ENCODE measurements around the gene ZMIZ1. TPM values are rescaled to one million over a fixed set of nuclear protein-coding genes. Genes with fewer than 3 reads are reported as not detected.
A peak's percentile ranks its signal among the peaks of the same experiment; 100 is the strongest.

The ZMIZ1 gene
- polyA plus RNA-seq, 3 donors from 2014 or later, result 1.2 to 9.5 (median 1.8) TPM

DNA sequence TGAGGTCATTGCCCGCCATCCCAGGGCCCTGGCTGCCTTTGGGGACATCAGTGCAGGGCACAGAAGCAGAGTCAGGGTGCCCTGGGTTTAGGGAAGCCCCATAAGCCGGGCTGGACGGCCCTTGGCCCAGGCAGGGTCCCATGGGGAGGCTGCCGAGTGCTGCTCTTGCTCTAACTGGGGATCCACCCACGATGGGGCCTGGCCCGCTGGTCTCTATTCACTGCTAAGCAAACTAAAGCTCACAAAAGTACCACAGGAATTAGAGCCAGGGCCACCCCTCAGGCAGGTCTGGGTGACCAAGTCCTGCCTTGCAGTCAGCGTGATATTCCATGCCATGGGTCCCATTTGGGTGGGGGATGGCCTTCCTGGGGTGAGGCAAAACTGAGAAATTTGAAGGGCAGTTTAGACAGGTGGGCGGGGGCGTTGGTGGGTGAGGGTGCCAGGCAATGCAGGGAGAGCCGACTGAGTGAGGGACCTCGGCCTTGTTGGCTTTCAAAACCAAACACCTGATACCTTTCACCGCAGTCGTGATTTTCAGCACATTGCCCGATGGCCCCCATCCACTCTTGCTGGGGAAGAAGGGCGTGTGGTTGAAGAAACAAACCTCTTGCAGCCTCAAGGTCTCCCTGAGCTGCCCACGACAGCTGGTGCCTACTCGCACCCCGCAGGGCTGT is 185.7 kb downstream of the ZMIZ1 start:
- peak overlapping the region in 3 of 6 donors; percentile 24 to 71 (median 30) for H3K27ac Mint-ChIP-seq
- H3K4me1 Mint-ChIP-seq, result peaks cover 67 to 83% of the 10 kb centered on the region in 2 donors
- DNase-seq, result no peak
- peaks cover 0 to 2% (median 0%) of the 10 kb centered on the region in 3 donors for H3K27me3 Mint-ChIP-seq (ENCODE audit: low read depth in 3 of 3)
- no peaks in the 10 kb centered on the region for H3K36me3 Mint-ChIP-seq
- no peaks in the 10 kb centered on the region for H3K9me3 Mint-ChIP-seq
- H3K4me3 Mint-ChIP-seq, result no peak overlapping the region

- H3K36me3 Mint-ChIP-seq, result peaks cover 0 to 4% (median 0%) of the 10 kb centered on the region in 3 donors
- peaks cover 67 to 83% of the 10 kb centered on the region in 2 donors for H3K4me1 Mint-ChIP-seq
- H3K9me3 Mint-ChIP-seq, result no peaks in the 10 kb centered on the region
- no peak overlapping the region for H3K4me3 Mint-ChIP-seq
- DNase-seq, result no peak
- peak overlapping the region in 3 of 6 donors; percentile 22 to 31 (median 30) for H3K27ac Mint-ChIP-seq
- H3K27me3 Mint-ChIP-seq (ENCODE audit: low read depth in 3 of 3), result peaks cover 0 to 5% (median 0%) of the 10 kb centered on the region in 3 donors
Observed at GRCh38 chr10:79255007-79255507, 186.3 kb downstream of the ZMIZ1 start.

- Mint-ChIP-seq H3K27me3 (ENCODE audit: low read depth in 3 of 3) (peaks cover 0 to 5% (median 0%) of the 10 kb centered on the region in 3 donors), H3K9me3 (no peaks in the 10 kb centered on the region), H3K36me3 (peaks cover 0 to 5% (median 0%) of the 10 kb centered on the region in 3 donors), H3K27ac (no peak overlapping the region), H3K4me1 (peaks cover 61 to 79% of the 10 kb centered on the region in 2 donors), H3K4me3 (no peak overlapping the region)
- no peak for DNase-seq
Observed at GRCh38 chr10:79256264-79256806, 187.6 kb downstream of the ZMIZ1 start.

- Mint-ChIP-seq H3K9me3 (no peaks in the 10 kb centered on the region), H3K36me3 (peaks cover 0 to 5% (median 0%) of the 10 kb centered on the region in 3 donors), H3K4me1 (peaks cover 60 to 78% of the 10 kb centered on the region in 2 donors), H3K4me3 (peak overlapping the region in 4 of 5 donors; percentile 37 to 75 (median 47)), H3K27ac (peak overlapping the region in 5 of 6 donors; percentile 39 to 83 (median 62)), H3K27me3 (ENCODE audit: low read depth in 3 of 3) (peaks cover 0 to 3% (median 0%) of the 10 kb centered on the region in 3 donors)
- no peak for DNase-seq
Observed at GRCh38 chr10:79258894-79259293, 190.1 kb downstream of the ZMIZ1 start.

DNA sequence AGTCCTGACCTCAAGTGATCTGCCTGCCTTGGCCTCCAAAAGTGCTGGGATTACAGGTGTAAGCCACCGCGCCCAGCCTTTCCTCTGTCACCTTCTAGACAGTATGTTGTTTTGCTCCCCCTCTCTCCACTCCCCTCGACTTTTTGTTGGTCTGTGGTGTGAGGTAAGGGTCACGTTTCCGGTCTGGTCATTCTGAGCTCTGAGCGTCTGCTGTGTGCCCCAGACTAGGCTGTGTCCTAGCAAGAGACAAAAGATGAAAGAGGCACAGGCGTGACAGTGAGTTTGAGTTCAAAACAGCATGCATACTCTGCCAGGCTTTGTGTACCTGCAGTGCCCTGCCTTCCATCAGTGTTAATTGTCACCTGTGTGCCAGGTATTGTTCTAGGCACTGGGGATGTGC is 191.1 kb downstream of the ZMIZ1 start:
- Mint-ChIP-seq H3K9me3 (no peaks in the 10 kb centered on the region), H3K36me3 (peaks cover 0 to 5% (median 0%) of the 10 kb centered on the region in 3 donors), H3K27me3 (ENCODE audit: low read depth in 3 of 3) (peaks cover 0 to 3% (median 0%) of the 10 kb centered on the region in 3 donors), H3K4me3 (peak overlapping the region; percentile 37 to 75 (median 52)), H3K4me1 (peaks cover 65 to 78% of the 10 kb centered on the region in 2 donors), H3K27ac (peak overlapping the region; percentile 50 to 87 (median 77))
- DNase-seq, result peak; percentile 50 to 64 (median 58)

DNA sequence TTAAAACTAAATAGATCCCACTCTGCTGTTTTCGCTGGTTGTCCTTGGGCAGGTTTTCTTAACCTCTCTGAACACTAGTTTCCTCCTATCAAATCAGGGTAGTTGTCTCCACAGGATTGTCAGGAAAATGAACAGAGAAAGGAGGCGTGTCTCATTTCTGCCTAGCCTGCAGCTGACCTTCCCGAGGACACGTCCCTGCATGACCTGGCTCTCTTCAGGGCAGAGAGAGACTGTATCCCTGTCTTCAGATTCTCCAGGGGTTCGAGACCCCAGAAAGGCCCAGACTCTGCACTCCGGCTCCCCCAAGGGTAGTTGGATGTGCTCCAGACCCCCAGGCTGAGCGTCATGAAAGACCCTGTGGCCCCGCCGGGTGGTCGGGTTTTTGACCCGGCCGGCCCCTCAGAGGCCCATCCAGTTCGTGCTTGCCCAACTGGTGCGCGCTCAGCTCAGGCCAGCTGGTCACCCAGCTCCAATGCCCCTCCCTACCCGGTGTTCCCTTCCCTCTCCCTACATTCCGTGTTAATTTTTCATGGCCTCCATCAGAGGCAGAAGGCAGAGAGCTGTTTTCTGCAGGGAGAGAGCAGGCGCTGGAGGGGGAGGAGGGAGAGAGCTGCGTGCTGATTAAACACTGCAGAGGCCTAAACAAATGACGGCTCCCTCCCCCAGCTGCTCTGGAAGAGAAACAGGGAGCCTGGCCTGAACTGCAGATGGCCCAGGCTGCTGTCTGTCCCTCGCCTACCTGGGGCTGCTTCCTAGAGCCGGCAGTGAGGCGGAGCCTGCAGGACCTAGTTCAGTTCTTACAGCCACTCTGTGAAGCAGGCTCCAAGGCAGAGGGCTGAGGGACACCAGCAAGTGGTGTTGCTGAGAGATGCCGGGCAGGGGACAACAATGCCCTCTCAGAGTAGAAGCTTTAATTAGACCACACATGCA is 192.3 kb downstream of the ZMIZ1 start:
- Mint-ChIP-seq H3K4me3 (no peak overlapping the region), H3K9me3 (no peaks in the 10 kb centered on the region), H3K27me3 (ENCODE audit: low read depth in 3 of 3) (peaks cover 0 to 3% (median 0%) of the 10 kb centered on the region in 3 donors), H3K36me3 (peaks cover 0 to 5% (median 0%) of the 10 kb centered on the region in 3 donors), H3K4me1 (peaks cover 68 to 80% of the 10 kb centered on the region in 2 donors), H3K27ac (peak overlapping the region in 5 of 6 donors; percentile 6 to 65 (median 40))
- no peak for DNase-seq

- Mint-ChIP-seq H3K4me1 (peaks cover 79 to 90% of the 10 kb centered on the region in 2 donors), H3K4me3 (no peak overlapping the region), H3K36me3 (peaks cover 0 to 5% (median 0%) of the 10 kb centered on the region in 3 donors), H3K27me3 (ENCODE audit: low read depth in 3 of 3) (peaks cover 0 to 3% (median 3%) of the 10 kb centered on the region in 3 donors), H3K9me3 (no peaks in the 10 kb centered on the region), H3K27ac (peak overlapping the region; percentile 26 to 85 (median 52))
- DNase-seq, result no peak
Observed at GRCh38 chr10:79262131-79262530, 193.4 kb downstream of the ZMIZ1 start.

DNA sequence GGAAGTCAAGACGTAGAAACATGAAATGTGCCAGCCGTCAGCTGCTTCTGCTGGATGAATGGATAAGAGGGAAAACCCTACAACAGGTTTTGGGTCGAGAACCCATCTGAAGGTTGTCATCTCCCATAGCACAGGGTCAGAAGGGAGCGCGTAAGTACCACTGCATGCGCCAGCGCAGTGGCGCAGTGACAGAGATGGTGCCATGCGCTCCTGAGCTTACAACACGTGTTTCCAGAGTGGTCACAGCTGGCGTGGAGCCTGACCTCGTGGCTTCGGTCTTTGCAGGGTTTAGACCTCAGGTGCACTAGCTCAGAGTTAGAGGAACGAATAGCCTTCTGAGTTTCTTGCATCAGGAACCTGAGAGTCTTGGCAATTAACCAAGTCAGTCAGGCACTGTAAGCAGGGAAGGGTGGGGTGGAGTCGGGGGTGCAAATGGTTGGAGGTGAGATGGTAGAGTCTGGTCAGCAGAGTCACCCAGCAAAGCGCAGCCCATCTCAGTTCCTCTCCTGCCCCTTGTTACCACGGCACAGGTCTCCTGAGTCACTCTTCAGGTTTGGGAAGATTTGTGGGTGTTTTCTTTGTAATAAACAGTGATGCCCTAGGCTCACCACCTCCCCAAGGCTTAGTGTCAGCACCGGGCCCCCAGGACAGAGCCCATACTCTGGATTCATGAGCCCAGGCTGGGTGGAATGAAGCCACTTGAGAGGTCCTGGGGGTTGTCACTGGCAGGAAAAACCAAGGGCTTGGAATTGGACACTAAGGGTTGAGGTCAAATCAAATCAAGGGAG is 194.4 kb downstream of the ZMIZ1 start:
- H3K27me3 Mint-ChIP-seq (ENCODE audit: low read depth in 3 of 3), result peaks cover 0 to 4% (median 3%) of the 10 kb centered on the region in 3 donors
- H3K4me1 Mint-ChIP-seq, result peaks cover 81 to 92% of the 10 kb centered on the region in 2 donors

DNA sequence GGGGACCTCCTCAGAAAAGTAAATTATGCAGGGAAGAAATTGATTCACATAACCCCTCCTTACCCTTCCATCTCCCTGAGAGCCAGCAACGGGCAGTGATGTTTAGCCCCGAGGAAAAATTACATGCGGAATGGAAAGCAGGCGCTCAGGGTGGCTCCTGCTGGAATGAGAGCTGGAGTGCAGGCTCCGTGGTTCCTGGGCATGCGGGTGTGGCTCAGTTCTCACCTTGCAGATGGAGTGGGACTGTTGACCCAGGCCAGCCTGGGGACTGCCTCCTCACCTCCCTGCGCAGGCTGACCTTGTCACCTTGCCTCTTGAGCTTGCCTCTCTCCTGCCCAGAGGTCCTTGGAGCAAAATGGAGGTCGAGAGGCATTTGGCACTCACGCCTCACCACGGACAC is 195.2 kb downstream of the ZMIZ1 start:
- no peak for DNase-seq
- peaks cover 0 to 8% (median 0%) of the 10 kb centered on the region in 3 donors for H3K36me3 Mint-ChIP-seq
- no peaks in the 10 kb centered on the region for H3K9me3 Mint-ChIP-seq
- H3K4me3 Mint-ChIP-seq, result no peak overlapping the region
- peak overlapping the region in 5 of 6 donors; percentile 31 to 94 (median 64) for H3K27ac Mint-ChIP-seq
- peaks cover 82 to 92% of the 10 kb centered on the region in 2 donors for H3K4me1 Mint-ChIP-seq
- H3K27me3 Mint-ChIP-seq (ENCODE audit: low read depth in 3 of 3), result peaks cover 0 to 4% (median 3%) of the 10 kb centered on the region in 3 donors

More for the DNA sequence above, 194.4 kb downstream of the ZMIZ1 start:
- Mint-ChIP-seq H3K27ac (peak overlapping the region; percentile 45 to 85 (median 68)), H3K36me3 (peaks cover 0 to 5% (median 0%) of the 10 kb centered on the region in 3 donors), H3K4me3 (no peak overlapping the region), H3K9me3 (no peaks in the 10 kb centered on the region)
- no peak for DNase-seq

DNA sequence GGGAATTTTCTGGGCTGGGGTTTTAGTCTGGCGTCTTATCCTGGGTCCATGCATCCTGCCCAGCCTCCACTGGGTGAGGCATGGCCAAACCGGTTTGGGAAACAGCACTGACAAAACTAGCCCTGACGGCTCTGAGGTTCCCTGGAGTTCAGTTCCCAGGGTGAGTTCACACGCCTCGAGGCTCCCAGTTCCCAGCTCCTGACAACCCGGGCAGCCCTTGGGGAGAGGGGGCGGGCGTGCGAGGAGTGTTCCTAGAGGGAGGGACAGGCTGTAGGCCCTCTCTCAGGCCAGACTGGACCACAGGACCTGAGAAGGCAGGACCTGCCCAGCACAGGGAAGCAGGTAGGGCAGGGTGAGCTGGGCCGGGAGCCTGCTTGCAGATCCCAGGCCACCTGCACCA is 196.2 kb downstream of the ZMIZ1 start:
- Mint-ChIP-seq H3K36me3 (peaks cover 0 to 6% (median 0%) of the 10 kb centered on the region in 3 donors), H3K9me3 (no peaks in the 10 kb centered on the region), H3K27ac (peak overlapping the region; percentile 50 to 94 (median 75)), H3K4me1 (peaks cover 82 to 92% of the 10 kb centered on the region in 2 donors), H3K27me3 (ENCODE audit: low read depth in 3 of 3) (peaks cover 0 to 4% (median 0%) of the 10 kb centered on the region in 3 donors), H3K4me3 (no peak overlapping the region)
- no peak for DNase-seq

DNA sequence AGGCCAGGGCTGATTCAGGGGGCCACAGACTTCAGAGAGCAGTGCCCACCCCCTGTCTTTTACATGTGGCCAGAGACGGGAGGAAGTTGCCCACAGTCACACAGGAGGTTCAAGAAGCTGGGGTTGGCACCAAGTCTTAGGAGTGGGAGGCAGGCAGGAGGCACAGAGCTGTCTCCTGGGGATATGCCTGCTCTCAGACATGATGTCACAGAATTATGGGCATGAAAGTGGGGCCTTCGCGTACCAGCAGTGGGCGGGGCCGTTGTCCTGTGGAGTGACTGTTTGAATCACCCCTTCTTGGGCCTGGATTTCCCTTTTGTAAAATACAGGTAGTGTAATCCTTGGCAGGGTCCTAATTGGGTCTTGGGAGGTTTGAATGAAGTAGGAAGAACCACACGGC is 197.3 kb downstream of the ZMIZ1 start:
- Mint-ChIP-seq H3K27me3 (ENCODE audit: low read depth in 3 of 3) (peaks cover 0 to 4% (median 3%) of the 10 kb centered on the region in 3 donors), H3K9me3 (no peaks in the 10 kb centered on the region), H3K4me3 (peak overlapping the region; percentile 58 to 74 (median 64)), H3K36me3 (peaks cover 0 to 3% (median 0%) of the 10 kb centered on the region in 3 donors), H3K27ac (peak overlapping the region; percentile 84 to 94 (median 91)), H3K4me1 (peaks cover 83 to 93% of the 10 kb centered on the region in 2 donors)
- no peak for DNase-seq

DNA sequence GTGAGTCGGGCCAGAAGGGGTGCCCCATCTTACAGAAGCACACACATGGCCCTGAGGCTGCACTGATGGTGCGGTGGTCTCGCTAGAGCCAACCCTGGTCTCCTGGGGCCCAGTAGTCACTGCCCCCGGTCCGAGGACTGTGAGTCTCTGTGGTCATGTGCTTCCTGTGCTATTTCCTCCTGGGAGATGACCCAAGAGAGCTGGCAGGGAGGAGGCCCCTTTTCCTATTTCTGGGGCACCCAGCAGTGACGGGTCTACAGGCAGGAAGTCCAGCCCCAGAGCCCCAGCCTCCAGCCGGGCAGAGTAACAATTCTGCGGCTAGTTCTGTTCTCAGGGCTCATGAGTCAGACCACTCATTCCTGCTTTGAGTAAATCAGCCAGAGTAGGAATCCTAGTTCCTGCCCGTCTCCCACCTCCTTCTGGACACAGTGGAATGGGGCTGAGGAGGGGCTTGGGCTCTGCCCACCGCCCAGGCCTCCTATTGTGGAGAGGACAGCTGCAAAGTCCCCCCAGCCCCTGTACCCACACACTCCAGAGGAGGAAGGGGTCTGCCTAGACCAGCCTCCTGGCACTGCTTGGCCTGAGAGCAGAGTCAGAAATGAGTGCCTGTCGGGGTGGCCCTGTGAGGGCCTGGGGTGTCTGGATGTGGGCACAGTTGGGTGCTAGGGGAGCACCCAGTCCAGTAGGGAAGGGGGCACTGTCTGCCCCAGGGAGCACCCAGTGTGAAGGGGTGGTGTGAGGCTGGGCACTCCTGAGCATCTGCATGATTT is 198.0 kb downstream of the ZMIZ1 start:
- H3K27me3 Mint-ChIP-seq (ENCODE audit: low read depth in 3 of 3), result peaks cover 0 to 4% (median 3%) of the 10 kb centered on the region in 3 donors
- H3K4me3 Mint-ChIP-seq, result peak overlapping the region; percentile 58 to 74 (median 64)
- H3K27ac Mint-ChIP-seq, result peak overlapping the region; percentile 84 to 94 (median 91)

More for the DNA sequence above, 198.0 kb downstream of the ZMIZ1 start:
- Mint-ChIP-seq H3K36me3 (peaks cover 0 to 3% (median 0%) of the 10 kb centered on the region in 3 donors), H3K4me1 (peaks cover 88 to 95% of the 10 kb centered on the region in 2 donors), H3K9me3 (no peaks in the 10 kb centered on the region)
- peak; percentile 50 to 51 (median 51) for DNase-seq

Measured in immature natural killer cell (primary cell).